Measurements from ENCODE around the gene LY6G5B. TPM values are rescaled to one million over a fixed set of nuclear protein-coding genes. Genes with fewer than 3 reads are reported as not detected.

The LY6G5B gene
- total RNA-seq, 4 donors from 2014 or later, result 2.4 to 21.3 (median 10.3) TPM

GRCh38 chr6:31689249-31690110 is 19.7 kb downstream of the LY6G5B start:
- Histone ChIP-seq H3K4me1 (no peaks in the 10 kb centered on the region), H3K9me3 (no peaks in the 10 kb centered on the region), H3K27me3 (no peaks in the 10 kb centered on the region), H3K36me3 (peaks cover 0 to 39% (median 21%) of the 10 kb centered on the region in 4 donors), H3K4me3 (no peak overlapping the region), H3K27ac (peak overlapping the region in 3 of 4 donors; percentile 8 to 48 (median 43))
- no peak for DNase-seq
- 81% methylated on average over 11 of the region's 11 CpGs; no CpG with 5 or more reads in 1 of the 2 donors for WGBS, 2 donors (ENCODE audit: low coverage in 1 of 2)
- intact Hi-C loops (cut with DNase I; ENCODE audit: low total_unique reads) (loop anchor here (10.0 kb wide), 1 partner anchor 145 kb away; no protein-coding TSS in a partner anchor), in situ Hi-C loops (cut with MboI; ENCODE audit: low pct_ligation_motif_present in 1 of 4, low pct_unique_long_range_greater_than_20kb in 1 of 4, low sequenced_read_pairs in 3 of 4) (loop anchor here in 2 of 4 donors (5.0 to 10.0 kb wide), 2 partner anchors 75 to 78 kb away; partner anchors contain the start of gene SAPCD1 (in 1 of the 2))
- TF ChIP-seq POLR2A (IDR thresholded peaks at IDR 0.05) (no peak), POLR2AphosphoS5 (IDR thresholded peaks at IDR 0.05) (no peak)
- TF ChIP-seq, protein P1, sequence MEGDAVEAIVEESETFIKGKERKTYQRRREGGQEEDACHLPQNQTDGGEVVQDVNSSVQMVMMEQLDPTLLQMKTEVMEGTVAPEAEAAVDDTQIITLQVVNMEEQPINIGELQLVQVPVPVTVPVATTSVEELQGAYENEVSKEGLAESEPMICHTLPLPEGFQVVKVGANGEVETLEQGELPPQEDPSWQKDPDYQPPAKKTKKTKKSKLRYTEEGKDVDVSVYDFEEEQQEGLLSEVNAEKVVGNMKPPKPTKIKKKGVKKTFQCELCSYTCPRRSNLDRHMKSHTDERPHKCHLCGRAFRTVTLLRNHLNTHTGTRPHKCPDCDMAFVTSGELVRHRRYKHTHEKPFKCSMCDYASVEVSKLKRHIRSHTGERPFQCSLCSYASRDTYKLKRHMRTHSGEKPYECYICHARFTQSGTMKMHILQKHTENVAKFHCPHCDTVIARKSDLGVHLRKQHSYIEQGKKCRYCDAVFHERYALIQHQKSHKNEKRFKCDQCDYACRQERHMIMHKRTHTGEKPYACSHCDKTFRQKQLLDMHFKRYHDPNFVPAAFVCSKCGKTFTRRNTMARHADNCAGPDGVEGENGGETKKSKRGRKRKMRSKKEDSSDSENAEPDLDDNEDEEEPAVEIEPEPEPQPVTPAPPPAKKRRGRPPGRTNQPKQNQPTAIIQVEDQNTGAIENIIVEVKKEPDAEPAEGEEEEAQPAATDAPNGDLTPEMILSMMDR (IDR thresholded peaks at IDR 0.05), result peak in 4 of 5 experiments; percentile 11 to 32 (median 22)

DNA sequence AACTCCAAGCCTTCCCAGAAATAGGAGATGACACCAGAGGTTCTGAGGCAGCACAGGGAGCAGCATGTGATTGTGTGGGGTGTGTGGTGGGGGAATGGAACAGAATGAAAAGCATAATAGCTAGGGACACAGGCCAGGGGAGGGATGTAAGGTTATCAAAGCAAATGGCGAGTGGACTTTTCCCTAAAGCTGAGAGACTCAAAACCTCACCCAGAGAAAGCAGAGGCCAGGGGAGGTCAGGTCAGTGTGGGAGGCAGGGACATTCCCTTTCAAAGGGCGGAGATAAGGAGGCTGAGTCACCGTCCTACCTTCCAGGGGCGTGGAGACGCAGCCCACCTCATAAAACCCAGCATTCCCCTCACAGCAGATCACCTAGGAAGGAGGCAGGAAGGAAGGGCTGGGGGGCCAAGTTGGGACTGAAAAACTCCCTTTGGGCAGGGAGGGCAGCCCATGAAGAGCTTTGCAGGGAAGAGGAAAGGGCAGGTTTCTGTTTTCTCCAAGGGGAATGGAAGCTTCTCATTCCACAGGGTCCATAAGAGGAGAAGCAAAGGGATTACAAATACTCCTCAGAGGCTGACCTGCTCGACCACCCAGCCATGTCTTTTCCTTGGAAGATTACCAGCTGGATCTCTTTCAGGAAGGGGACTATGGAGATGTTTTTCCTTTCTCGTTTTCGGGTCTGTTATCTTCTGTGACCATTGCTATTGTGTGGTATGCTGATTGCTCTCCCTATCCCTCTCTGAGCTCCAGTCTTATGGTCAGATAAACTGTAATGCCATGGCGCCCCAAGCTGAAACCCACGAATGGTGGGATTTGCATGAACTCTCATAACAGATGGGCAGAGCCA is 20.7 kb downstream of the LY6G5B start:
- H3K27me3 ChIP-seq, result no peaks in the 10 kb centered on the region
- no peaks in the 10 kb centered on the region for H3K4me1 ChIP-seq
- peak; percentile 44 for DNase-seq
- intact Hi-C loops (cut with DNase I; ENCODE audit: low total_unique reads), result no loop called here
- peak overlapping the region in 3 of 4 donors; percentile 43 to 53 (median 48) for H3K27ac ChIP-seq
- no peaks in the 10 kb centered on the region for H3K9me3 ChIP-seq
- H3K36me3 ChIP-seq, result peaks cover 0 to 47% (median 23%) of the 10 kb centered on the region in 4 donors
- TF ChIP-seq, protein P1 (IDR thresholded peaks at IDR 0.05), result no peak
- TF ChIP-seq EP300 (IDR thresholded peaks at IDR 0.05; ENCODE audit: low read depth), result no peak
- TF ChIP-seq POLR2A (IDR thresholded peaks at IDR 0.05), result no peak
- no peak for TF ChIP-seq POLR2AphosphoS5 (IDR thresholded peaks at IDR 0.05)
- 54 to 63% methylated on average over 3 to 10 of the region's 10 CpGs for WGBS, 2 donors (ENCODE audit: low coverage in 1 of 2)
- H3K4me3 ChIP-seq, result no peak overlapping the region
- in situ Hi-C loops (cut with MboI; ENCODE audit: low pct_ligation_motif_present in 1 of 4, low pct_unique_long_range_greater_than_20kb in 1 of 4, low sequenced_read_pairs in 3 of 4), result no loop called here

- Histone ChIP-seq H3K4me1 (no peaks in the 10 kb centered on the region), H3K4me3 (no peak overlapping the region), H3K9me3 (no peaks in the 10 kb centered on the region), H3K36me3 (peaks cover 0 to 53% (median 26%) of the 10 kb centered on the region in 4 donors), H3K27me3 (no peaks in the 10 kb centered on the region), H3K27ac (peak overlapping the region in 2 of 4 donors; percentile 48 to 53)
- in situ Hi-C loops (cut with MboI; ENCODE audit: low pct_ligation_motif_present in 1 of 4, low pct_unique_long_range_greater_than_20kb in 1 of 4, low sequenced_read_pairs in 3 of 4) (no loop called here), intact Hi-C loops (cut with DNase I; ENCODE audit: low total_unique reads) (no loop called here)
- no peak for DNase-seq
- WGBS, 2 donors (ENCODE audit: low coverage in 1 of 2), result 82 to 90% methylated on average over 4 to 6 of the region's 6 CpGs
- no peak for TF ChIP-seq POLR2AphosphoS5 (IDR thresholded peaks at IDR 0.05)
These were observed 21.3 kb downstream of the LY6G5B start for GRCh38 chr6:31691078-31691463.

DNA sequence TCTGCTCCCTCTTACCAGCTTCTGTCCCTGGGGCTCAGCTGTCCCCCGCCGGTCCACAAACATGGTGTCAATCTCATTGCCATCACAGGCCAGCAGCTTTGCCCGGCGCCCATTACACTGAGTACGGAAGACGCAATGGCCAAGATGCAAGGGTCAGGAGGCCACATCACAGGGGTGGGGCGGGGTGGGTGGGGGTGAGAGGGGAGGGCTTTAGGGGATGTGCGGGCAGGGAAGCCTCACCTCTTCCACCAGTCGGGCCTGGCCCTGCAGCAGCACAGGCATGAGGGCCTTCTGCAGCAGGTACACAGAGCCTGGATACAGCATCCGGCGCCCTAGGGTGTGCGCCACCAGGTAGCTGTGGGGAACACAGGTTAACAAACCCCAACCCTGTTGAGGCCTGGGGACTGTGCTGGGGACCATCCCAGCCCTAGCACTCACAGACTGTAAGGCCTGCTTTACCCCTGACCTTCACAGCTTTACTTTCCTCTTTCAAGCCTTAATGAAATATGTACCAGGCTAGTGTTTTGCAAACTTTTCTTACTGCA is 21.9 kb downstream of the LY6G5B start:
- DNase-seq, result no peak
- no peaks in the 10 kb centered on the region for H3K27me3 ChIP-seq
- H3K36me3 ChIP-seq, result peaks cover 0 to 55% (median 27%) of the 10 kb centered on the region in 4 donors
- H3K27ac ChIP-seq, result no peak overlapping the region
- TF ChIP-seq, protein P1 (IDR thresholded peaks at IDR 0.05), result no peak
- TF ChIP-seq EP300 (IDR thresholded peaks at IDR 0.05; ENCODE audit: low read depth) (no peak), POLR2A (IDR thresholded peaks at IDR 0.05) (no peak), POLR2AphosphoS5 (IDR thresholded peaks at IDR 0.05) (no peak)
- H3K4me1 ChIP-seq, result no peaks in the 10 kb centered on the region
- H3K9me3 ChIP-seq, result no peaks in the 10 kb centered on the region
- no peak overlapping the region for H3K4me3 ChIP-seq
- intact Hi-C loops (cut with DNase I; ENCODE audit: low total_unique reads) (no loop called here), in situ Hi-C loops (cut with MboI; ENCODE audit: low pct_ligation_motif_present in 1 of 4, low pct_unique_long_range_greater_than_20kb in 1 of 4, low sequenced_read_pairs in 3 of 4) (no loop called here)
- WGBS, 2 donors (ENCODE audit: low coverage in 1 of 2), result 94% methylated on average over 12 of the region's 12 CpGs; no CpG with 5 or more reads in 1 of the 2 donors
